ENCODE data around the gene FAM50B.

The FAM50B gene

GRCh38 chr6:3820563-3820962, 28.6 kb upstream of the FAM50B start:
- peak; percentile 51 for DNase-seq

- peak; percentile 50 for DNase-seq
Observed at GRCh38 chr6:3822747-3823445, 26.3 kb upstream of the FAM50B start.

GRCh38 chr6:3823671-3824070, 25.5 kb upstream of the FAM50B start:
- no peak for DNase-seq

GRCh38 chr6:3825331-3825831, 23.8 kb upstream of the FAM50B start:
- peak; percentile 60 for DNase-seq

- DNase-seq = peak; percentile 99
Observed at GRCh38 chr6:3825851-3826581, 23.2 kb upstream of the FAM50B start.

- DNase-seq = no peak
Observed at GRCh38 chr6:3829285-3829684, 19.9 kb upstream of the FAM50B start.

GRCh38 chr6:3830806-3831205, 18.4 kb upstream of the FAM50B start:
- DNase-seq = no peak

- no peak for DNase-seq
Observed at GRCh38 chr6:3831761-3832530, 17.2 kb upstream of the FAM50B start.

GRCh38 chr6:3835055-3835731, 14.0 kb upstream of the FAM50B start:
- DNase-seq = no peak

GRCh38 chr6:3835785-3836184, 13.4 kb upstream of the FAM50B start:
- DNase-seq = no peak

- DNase-seq = no peak
Observed at GRCh38 chr6:3836566-3836965, 12.6 kb upstream of the FAM50B start.

GRCh38 chr6:3837781-3838180, 11.4 kb upstream of the FAM50B start:
- DNase-seq = no peak

- no peak for DNase-seq
Observed at GRCh38 chr6:3838992-3839867, 9.9 kb upstream of the FAM50B start.

- peak; percentile 77 for DNase-seq
Observed at GRCh38 chr6:3841066-3841454, 8.1 kb upstream of the FAM50B start.

- peak; percentile 92 for DNase-seq
Observed at GRCh38 chr6:3841711-3842565, 7.2 kb upstream of the FAM50B start.

GRCh38 chr6:3843379-3844096, 5.6 kb upstream of the FAM50B start:
- no peak for DNase-seq

- peak; percentile 84 for DNase-seq
Observed at GRCh38 chr6:3844097-3844463, 5.1 kb upstream of the FAM50B start.

GRCh38 chr6:3847521-3847920, 1.7 kb upstream of the FAM50B start:
- no peak for DNase-seq

GRCh38 chr6:3848380-3848779, 793 bp upstream of the FAM50B start:
- DNase-seq = peak; percentile 72
